ELF-1 (cell line): Measurements from ENCODE around the gene CROCC2.
A peak's percentile ranks its signal among the peaks of the same experiment; 100 is the strongest.

Experiments
- DNase-seq: peaks from one replicate; pipeline ENCODE4 v3.0.0-alpha.2; 2016; ENCODE audit warnings: low read depth, low spot score

The CROCC2 gene

DNA sequence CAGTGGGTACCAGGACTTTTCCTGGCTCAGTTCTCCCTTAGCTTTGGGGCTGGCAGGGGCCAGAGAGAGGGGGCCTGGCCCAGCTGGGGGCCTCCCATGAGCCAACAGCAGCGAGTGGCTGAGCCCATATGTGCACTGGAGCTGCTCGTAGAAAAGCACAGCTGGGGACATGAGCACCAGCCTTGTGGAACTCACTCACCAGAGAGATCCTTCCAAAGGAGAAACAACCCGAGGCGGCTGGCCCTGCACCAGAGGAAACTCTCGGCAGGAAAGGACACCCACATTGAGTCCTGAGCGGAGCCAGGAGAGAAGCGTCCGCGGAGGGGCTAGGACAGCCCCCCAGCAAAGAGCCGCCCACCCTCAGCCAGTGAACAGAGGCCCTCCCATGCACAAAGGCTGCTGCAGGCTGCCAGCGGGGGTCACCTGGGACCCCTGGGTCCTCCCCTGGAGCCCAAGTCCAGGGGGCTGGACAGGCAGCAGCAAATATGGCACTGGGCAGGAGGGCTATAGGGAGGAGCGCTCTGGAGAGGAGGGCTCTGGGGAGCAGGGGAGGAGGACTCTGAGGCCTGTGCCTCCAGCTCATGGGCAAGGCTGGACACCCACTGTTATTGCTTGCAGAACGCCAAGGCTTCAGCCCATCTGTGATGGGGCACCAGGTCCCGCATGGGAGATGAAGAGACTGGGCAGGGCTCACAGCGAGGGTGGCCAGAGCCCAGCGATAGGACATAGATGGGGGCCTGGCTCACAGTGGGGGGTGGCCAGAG is 50.2 kb downstream of the CROCC2 start:
- DNase-seq, result no peak

GRCh38 chr2:240956935-240957655 is 51.0 kb downstream of the CROCC2 start:
- no peak for DNase-seq

DNA sequence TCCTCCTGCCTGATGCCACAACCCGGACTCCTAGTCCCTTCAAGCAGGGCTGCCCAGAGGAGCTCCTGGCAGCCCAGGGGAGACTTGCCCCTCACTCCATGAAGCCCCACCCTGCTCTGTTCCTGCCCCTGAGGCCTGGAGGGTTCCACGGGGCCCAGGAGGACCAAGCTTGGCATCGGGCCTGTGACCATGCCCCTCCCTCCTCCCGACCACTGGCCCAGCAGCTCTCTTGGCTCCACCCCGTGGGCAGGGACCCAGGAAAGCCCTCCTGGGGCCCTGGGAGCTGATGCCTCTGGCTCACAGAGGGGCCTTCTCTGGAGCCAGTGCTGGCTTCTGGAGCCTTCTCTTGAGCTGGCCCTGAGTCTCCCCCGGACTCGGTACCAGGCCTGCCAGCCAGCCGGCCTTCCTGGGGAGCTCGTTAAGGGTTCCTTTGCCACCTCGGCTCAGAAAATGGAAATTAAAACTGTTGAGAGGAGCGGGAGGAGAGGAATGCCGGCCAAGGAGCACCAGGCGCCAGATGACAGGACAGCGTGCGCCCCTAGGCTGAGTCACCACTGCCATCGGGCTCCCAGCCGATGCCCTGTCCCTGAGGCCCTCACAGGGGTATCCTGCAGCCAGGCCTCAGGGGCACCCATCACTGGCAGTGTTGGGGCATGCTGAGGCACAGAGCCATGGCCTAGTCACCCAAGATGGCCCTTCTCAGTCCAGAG is 51.7 kb downstream of the CROCC2 start:
- DNase-seq, result no peak

DNA sequence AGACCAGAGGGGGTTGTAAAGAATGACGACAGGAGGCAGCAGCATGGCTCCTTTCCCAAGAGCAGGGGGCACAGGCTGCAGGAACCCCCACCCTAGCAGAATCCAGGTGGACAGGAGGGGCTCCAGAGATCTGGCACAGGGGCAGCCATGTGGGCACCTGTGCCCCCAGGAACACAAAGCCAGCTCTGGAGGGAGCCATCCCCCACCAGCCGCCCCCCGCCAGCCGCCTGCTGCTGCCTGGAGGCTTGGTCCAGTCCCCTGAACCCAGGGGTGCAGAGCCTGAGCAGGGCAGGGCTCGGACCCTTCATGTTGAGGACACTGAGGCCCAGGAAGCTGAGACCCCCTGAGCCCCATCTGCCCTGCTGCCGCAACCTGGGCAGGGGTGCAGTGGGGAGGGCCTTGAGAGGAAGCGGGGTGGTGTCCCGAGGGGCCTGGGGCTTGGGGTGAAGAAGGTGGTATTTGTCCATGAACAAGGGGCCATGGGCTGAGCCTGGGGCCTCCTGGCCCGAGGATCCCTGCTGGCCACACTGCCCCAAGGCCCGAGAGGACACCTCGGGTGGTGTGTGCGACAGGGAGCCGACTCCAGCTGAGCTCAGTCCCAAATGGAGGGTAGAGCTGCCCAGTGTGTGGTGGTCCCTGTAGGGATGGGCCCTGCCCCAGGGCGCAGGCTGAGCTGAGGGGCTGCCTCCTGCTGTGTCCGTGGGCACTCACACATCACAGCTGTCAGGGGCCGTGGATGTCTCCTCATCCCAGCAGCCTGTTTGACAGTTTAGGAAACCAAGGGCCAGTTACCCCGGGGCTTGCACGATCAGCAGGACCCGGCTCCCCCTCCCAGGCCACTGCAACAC is 52.5 kb downstream of the CROCC2 start:
- no peak for DNase-seq

DNA sequence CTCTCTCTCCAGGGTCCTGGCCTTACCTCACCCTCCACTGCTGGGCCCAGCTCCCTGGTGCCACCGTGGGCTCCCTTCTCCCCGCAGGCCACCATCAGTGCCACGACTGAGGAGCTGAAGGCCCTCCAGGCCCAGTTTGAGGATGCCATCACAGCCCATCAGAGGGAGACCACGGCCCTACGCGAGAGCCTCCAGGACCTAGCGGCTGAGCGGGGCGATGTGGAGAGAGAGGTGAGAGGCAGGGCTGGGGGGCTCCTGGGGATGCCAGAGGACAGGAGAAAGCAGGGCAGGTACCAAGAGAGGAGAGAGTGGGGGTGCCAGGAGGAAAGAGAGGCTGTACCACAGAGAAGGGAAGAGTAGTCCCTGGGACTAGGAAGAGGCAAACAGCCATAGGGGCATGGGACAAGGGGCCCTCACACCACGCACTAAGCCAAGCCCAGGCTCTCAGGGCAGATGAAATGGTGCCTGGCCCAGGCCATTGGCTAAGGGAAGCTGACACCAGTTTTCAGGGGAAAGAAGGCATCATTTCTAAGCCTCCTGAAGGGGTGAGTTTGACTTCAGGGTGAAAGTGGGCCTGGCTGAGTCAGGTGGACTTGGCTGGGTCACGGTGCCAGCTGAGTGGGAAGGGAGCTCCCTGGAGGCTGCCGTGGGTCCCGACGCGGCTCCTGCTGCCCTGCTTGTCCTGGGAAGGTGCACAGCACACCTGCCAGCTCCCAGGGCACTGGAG is 53.2 kb downstream of the CROCC2 start:
- DNase-seq, result no peak

DNA sequence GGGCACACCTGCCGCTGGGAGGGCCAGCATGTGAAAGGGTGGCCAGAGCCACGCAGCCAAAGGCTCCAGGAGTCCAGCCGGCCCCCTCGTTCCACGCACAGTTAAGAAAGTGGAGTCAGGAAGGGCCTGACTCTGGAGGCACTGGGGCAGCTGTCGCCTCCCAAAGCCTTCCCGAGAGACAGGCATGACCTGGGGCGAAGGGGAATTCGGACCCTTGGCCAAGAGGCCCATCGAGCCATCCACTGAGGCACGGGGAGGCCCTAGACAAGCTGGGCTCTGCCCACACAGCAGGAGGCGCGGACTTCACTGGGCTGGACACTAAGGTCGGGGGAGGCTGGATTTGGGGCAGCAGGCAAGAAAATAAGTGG is 53.8 kb downstream of the CROCC2 start:
- no peak for DNase-seq

DNA sequence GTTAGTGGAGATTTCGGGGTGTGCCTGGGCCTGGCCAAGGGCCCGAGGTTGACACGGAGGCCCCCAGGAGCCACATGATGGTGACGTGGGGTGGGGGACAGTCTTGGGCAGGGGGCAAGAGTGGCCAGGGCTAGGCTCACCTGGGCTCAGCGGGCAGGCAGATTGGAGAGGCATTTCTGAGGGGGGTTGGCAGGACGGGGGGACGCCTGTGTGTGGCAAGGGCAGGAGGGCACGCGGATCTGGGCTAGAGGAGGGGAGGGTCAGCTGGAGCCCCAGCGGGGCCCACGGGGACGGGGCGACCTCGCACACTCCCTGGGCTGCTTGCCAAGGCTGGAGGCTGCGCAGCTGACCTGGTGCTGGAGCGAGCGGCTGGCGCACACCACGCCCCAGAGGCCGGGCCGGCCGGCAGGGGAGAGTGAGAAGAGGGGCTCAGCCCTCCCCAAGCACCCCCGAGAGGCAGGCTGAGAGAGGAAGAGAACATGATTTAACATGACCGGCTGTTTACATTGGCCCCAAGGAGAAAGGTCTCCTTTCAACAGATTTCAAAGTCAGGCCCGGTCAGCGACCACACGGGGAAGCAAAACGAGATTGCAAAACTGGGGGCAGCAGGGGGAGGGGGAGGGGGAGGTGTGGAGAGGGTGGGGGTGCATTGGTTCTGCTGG is 54.3 kb downstream of the CROCC2 start:
- no peak for DNase-seq

- DNase-seq, result no peak
Observed at GRCh38 chr2:240960971-240961876, 55.1 kb downstream of the CROCC2 start.

DNA sequence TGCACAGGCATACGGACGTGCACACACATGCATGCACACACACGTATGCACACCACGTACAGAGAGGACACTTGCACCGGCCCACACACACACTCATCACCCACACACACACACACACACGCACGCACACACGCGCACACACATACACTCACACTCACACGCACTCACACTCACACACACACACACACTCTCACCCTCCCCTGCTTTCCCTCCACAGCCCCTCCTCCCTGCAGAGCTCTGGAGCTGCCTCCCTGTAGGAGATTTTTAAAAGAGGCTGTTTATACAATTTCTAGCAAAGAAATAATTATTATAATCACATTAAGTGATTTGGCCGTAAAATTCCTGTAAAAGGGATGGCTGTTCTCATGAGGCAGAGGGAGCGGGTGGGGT is 55.8 kb downstream of the CROCC2 start:
- DNase-seq, result no peak

DNA sequence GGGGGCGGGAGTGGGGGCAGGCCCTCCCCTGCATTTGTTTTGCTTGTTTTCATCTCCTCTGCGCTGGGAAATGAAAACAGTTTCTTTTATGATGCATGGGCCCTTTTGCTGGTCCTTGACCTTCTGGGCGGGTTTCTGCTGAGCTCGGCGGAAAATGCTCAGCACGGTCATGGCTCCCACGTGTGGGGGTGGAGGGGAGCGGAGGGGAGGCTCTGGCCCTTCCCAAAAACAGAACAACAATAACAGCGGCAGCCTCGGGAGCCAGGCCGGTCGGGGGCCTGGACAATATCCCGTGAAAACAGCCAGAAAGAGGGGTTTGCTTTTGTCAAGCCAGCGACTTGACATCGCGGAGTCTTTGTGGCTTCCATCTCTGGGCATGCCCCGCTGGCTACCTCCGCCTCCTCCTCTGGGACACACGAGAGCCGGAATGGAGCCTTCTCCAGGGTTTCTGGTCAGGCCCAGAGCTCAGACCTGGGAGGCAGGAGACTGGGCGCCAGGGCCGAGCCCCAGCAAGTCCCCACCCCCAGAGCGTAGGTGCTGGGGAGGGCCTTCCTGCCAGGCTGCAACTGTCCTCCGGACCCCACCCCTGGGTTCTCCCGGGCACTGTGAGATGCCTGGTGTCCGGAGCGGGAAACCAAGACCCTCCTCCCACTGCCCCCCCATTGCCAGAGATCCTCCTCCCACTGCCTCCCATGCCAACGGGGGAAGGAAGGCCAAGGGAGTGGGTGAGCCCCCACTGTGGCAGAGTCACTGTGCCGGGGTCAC is 56.3 kb downstream of the CROCC2 start:
- peak; percentile 37 for DNase-seq

DNA sequence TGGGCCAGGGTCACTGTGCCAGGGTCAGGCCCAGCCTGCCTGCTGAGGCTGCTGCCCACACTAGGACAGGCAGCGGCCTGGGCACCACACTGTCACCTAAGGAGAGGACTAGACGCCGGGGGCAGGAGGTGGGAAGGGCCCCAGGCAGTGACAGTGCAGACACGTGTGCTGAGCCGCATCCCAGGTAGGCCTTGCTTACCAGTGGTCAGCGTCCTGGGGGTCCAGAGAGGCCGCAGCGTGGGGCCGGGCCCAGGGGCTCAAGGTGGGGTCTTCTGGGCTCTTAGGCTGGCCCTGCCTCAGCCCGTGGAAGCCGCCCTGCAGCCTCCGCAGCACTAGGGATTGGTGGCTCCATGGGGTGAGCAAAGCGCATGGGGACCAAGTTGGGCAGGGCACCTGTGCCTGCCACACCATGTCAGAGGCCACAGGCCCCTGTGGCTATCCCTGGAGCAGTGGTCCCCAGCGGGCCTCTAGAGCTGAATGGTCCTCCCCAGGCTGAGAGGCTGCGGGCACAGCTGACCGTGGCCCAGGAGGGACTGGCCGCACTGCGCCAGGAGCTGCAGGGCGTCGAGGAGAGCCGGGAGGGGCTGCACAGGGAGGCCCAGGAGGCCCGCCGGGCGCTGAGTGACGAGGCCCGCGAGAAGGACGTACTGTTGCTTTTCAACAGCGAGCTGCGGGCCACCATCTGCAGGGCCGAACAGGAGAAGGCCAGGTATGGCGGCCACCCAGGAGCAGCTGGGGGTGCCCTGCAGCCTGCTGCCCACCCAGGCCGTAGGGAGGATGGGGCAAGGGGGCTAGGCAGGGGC is 57.1 kb downstream of the CROCC2 start:
- DNase-seq, result no peak

- DNase-seq, result no peak
Observed at GRCh38 chr2:240963868-240964703, 58.0 kb downstream of the CROCC2 start.

DNA sequence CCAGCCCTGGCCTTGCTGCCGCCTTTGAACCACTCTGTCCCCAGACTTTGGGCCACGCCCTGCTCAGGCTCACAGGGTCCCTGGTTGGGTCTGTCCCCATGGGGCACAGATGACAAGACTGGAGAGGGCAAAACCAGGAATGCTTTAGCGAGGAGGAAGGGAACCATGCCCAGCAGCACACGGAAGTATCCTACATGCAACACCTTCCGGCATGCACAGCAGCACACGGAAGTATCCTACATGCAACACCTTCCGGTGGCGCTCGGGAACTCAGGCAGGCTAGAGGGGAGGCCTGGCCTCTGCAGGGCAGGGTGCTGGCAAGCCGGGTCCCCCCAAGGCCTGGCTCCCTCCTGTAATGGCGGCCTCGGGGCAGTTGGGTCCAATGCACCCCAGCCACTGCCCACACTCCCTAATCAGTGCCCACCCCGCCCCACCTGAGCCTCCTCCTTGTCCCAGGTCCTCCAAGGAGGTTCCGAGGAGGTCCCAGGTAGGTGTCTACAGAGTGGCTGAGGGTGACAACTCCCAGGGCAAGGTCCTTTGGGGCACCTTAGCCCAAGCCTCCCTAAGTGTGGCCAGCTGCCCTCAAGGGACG is 58.7 kb downstream of the CROCC2 start:
- no peak for DNase-seq

GRCh38 chr2:240965296-240965904 is 59.3 kb downstream of the CROCC2 start:
- DNase-seq, result no peak

DNA sequence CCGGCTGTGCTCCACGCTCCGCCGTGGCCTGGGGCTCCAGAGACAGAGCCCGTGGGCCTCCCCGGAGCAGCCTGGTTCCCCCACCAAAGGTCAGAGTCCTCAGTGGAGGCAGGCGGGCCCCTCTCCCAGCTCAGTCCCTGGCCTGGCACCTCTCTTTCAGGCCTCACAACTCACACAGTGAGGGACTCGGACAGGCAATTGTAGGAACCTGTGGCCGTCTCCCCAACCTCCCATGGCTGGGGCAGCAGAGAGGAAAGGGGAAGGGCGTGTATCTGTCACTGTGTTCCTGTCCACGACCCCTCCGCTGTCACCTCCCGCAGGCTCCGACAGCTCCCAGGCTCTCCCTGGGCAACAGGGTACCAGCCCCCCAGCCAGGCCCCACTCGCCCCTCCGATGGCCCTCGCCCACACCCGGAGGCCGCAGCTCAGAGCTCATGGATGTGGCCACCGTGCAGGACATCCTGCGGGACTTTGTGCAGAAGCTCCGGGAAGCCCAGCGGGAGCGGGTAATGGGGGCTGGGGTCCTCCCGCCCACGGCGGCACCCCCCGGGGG is 59.8 kb downstream of the CROCC2 start:
- no peak for DNase-seq

- DNase-seq, result no peak
Observed at GRCh38 chr2:240966457-240966905, 60.3 kb downstream of the CROCC2 start.
